H1 (cell line): ENCODE data around the gene KIF13A. TPM values are rescaled to one million over a fixed set of nuclear protein-coding genes. Genes with fewer than 3 reads are reported as not detected.

Source experiments
- CTCF ChIA-PET: fragments of 300-600 bp; sonication (Branson Sonifier 250); formaldehyde crosslinking; loops from one replicate; lab custom pipeline; 2021; ENCODE audit not compliant: partially characterized antibody; lab: Charles Lee
- POLR2A ChIA-PET: fragments of 300-600 bp; sonication (Branson Sonifier 250); formaldehyde crosslinking; loops from one replicate; lab custom pipeline; 2021; ENCODE audit warnings: inconsistent platforms; ENCODE audit not compliant: partially characterized antibody; lab: Charles Lee
- DNase-seq, 2 experiments: peaks; one replicate each; pipeline versions ENCODE4 v3.0.0 to v3.0.0-alpha.2; 2010 to 2022; ENCODE audit warnings: low spot score in 2 of 2, low read depth in 1 of 2, mixed read lengths in 1 of 2
- FAIRE-seq: peaks from 2 replicates; lab custom pipeline; 2011; peaks lifted over from hg19 to GRCh38; lab: Jason Lieb, UNC
- H2AFZ ChIP-seq: 2 replicates; pipeline ENCODE4 v1.8.1; 2012; ENCODE audit warnings: low read length, inconsistent platforms
- H2AK5ac ChIP-seq: 2 replicates; pipeline ENCODE4 v1.6.1; 2013; ENCODE audit warnings: low read depth, low read length
- H2BK120ac ChIP-seq: replicated peaks from 2 replicates; pipeline ENCODE3; 2013; ENCODE audit warnings: low read depth, low read length, inconsistent platforms
- H2BK12ac ChIP-seq: 2 replicates; pipeline ENCODE4 v1.6.1; 2013; ENCODE audit warnings: low read depth, low read length
- H2BK15ac ChIP-seq: 2 replicates; pipeline ENCODE4 v1.6.1; 2013; ENCODE audit warnings: low read length
- H2BK20ac ChIP-seq: 2 replicates; pipeline ENCODE4 v1.6.1; 2013; ENCODE audit warnings: low read length
- H2BK5ac ChIP-seq: 2 replicates; pipeline ENCODE4 v1.6.1; 2013; ENCODE audit warnings: low read depth, low read length
- H3K14ac ChIP-seq: 2 replicates; pipeline ENCODE4 v1.6.1; 2013; ENCODE audit warnings: inconsistent platforms; ENCODE audit not compliant: insufficient read length
- H3K18ac ChIP-seq: 2 replicates; pipeline ENCODE4 v1.6.1; 2013; ENCODE audit warnings: low read length; ENCODE audit errors: extremely low read depth
- H3K23ac ChIP-seq: 2 replicates; pipeline ENCODE4 v1.6.1; 2013; ENCODE audit warnings: inconsistent platforms; ENCODE audit not compliant: insufficient read length
- H3K23me2 ChIP-seq: 2 replicates; pipeline ENCODE4 v1.6.1; 2013; ENCODE audit warnings: low read depth, low read length
- H3K27ac ChIP-seq: 2 replicates; pipeline ENCODE4 v1.6.1; 2011; ENCODE audit warnings: low read depth, low read length, inconsistent platforms
- H3K27me3 ChIP-seq, 4 experiments: replicated peaks in 1 of 4; 1 replicate in 1 of 4; 2 replicates in 3 of 4; pipeline versions ENCODE4 v1.6.1 to v1.8.1; 2011 to 2013; ENCODE audit warnings: low read length in 3 of 4, mild to moderate bottlenecking in 3 of 4, inconsistent platforms in 2 of 4, mixed read lengths in 2 of 4, moderate library complexity in 1 of 4; ENCODE audit not compliant: control insufficient read depth in 3 of 4, insufficient read depth in 3 of 4; ENCODE audit errors: extremely low read depth in 1 of 4
- H3K36me3 ChIP-seq, 4 experiments: 2 replicates each; pipeline versions ENCODE4 v1.6.1 to v1.8.1; 2011 to 2013; ENCODE audit warnings: mild to moderate bottlenecking in 4 of 4, low read length in 3 of 4, moderate library complexity in 2 of 4, control low read depth in 1 of 4, inconsistent platforms in 1 of 4; ENCODE audit not compliant: insufficient read depth in 4 of 4, control insufficient read depth in 2 of 4
- H3K4ac ChIP-seq: replicated peaks from 2 replicates; pipeline ENCODE3; 2013; ENCODE audit warnings: low read length, low read depth, mixed read lengths, inconsistent platforms; ENCODE audit not compliant: insufficient read length
- H3K4me1 ChIP-seq, 4 experiments: replicated peaks in 1 of 4; 1 replicate in 1 of 4; 2 replicates in 3 of 4; pipeline versions ENCODE4 v1.6.1 to v1.8.1; 2011 to 2013; ENCODE audit warnings: low read length in 3 of 4, inconsistent platforms in 2 of 4, mixed read lengths in 1 of 4; ENCODE audit not compliant: insufficient read depth in 4 of 4, control insufficient read depth in 3 of 4
- H3K4me2 ChIP-seq, 2 experiments: 2 replicates each; pipeline versions ENCODE4 v1.6.1 to v1.8.1; 2011 to 2013; ENCODE audit warnings: low read depth in 2 of 2, low read length in 2 of 2, control low read depth in 1 of 2, inconsistent platforms in 1 of 2, mild to moderate bottlenecking in 1 of 2; ENCODE audit not compliant: insufficient read depth in 1 of 2
- H3K4me3 ChIP-seq, 4 experiments: fragments of 200-600, 300-600 bp in 1 of 4; sonication (generic), shearing (Covaris generic), sonication (Bioruptor Twin) in 1 of 4; 2 replicates each; pipeline versions ENCODE4 v1.5.1 to v1.8.1; 2011 to 2016; ENCODE audit warnings: low read length in 4 of 4, low read depth in 3 of 4, control low read depth in 2 of 4, inconsistent platforms in 2 of 4, mild to moderate bottlenecking in 2 of 4, mixed read lengths in 1 of 4, moderate library complexity in 1 of 4; ENCODE audit not compliant: insufficient read depth in 2 of 4; ENCODE audit errors: extremely low read depth in 1 of 4
- H3K56ac ChIP-seq: replicated peaks from 2 replicates; pipeline ENCODE3; 2013; ENCODE audit warnings: low read depth, mild to moderate bottlenecking, mixed read lengths, low read length, inconsistent platforms; ENCODE audit not compliant: insufficient read length
- H3K79me1 ChIP-seq: 2 replicates; pipeline ENCODE4 v1.6.1; 2013; ENCODE audit warnings: low read depth, low read length, control low read depth
- H3K79me2 ChIP-seq, 2 experiments: 2 replicates each; pipeline versions ENCODE4 v1.6.1 to v1.8.1; 2012 to 2013; ENCODE audit warnings: low read length in 2 of 2, mild to moderate bottlenecking in 2 of 2, inconsistent platforms in 1 of 2; ENCODE audit not compliant: insufficient read depth in 2 of 2, control insufficient read depth in 1 of 2
- H3K9ac ChIP-seq, 4 experiments: replicated peaks in 1 of 4; 1 replicate in 1 of 4; 2 replicates in 3 of 4; pipeline versions ENCODE4 v1.6.1 to v1.8.1; 2011 to 2013; ENCODE audit warnings: low read depth in 3 of 4, low read length in 3 of 4, control low read depth in 2 of 4, mild to moderate bottlenecking in 2 of 4, moderate library complexity in 2 of 4, inconsistent platforms in 1 of 4; ENCODE audit errors: extremely low read depth in 1 of 4
- H3K9me3 ChIP-seq, 2 experiments: 2 replicates each; pipeline versions ENCODE4 v1.6.1 to v1.8.1; 2012 to 2013; ENCODE audit warnings: mild to moderate bottlenecking in 2 of 2, moderate library complexity in 2 of 2, control low read depth in 1 of 2, inconsistent platforms in 1 of 2, low read depth in 1 of 2, low read length in 1 of 2, mixed read lengths in 1 of 2; ENCODE audit not compliant: insufficient read depth in 2 of 2
- H4K20me1 ChIP-seq, 2 experiments: replicated peaks in 1 of 2; 2 replicates each; pipeline versions ENCODE3 to v1.8.1; 2011 to 2013; ENCODE audit warnings: inconsistent platforms in 2 of 2, low read length in 2 of 2, mild to moderate bottlenecking in 1 of 2; ENCODE audit not compliant: insufficient read depth in 2 of 2, control insufficient read depth in 1 of 2
- H4K5ac ChIP-seq: 2 replicates; pipeline ENCODE4 v1.6.1; 2013; ENCODE audit warnings: low read length, low read depth, mixed read lengths, inconsistent platforms; ENCODE audit not compliant: insufficient read length
- H4K8ac ChIP-seq: 2 replicates; pipeline ENCODE4 v1.8.0; 2013; ENCODE audit warnings: mild to moderate bottlenecking, moderate library complexity, low read length, inconsistent platforms; ENCODE audit not compliant: insufficient read depth; ENCODE audit errors: extremely low read depth
- H4K91ac ChIP-seq: replicated peaks from 2 replicates; pipeline ENCODE3; 2013; ENCODE audit warnings: low read length, mixed read lengths, inconsistent platforms; ENCODE audit not compliant: insufficient read length
- CEBPB ChIP-seq: IDR thresholded peaks from 2 replicates; pipeline ENCODE4 v1.6.1; 2012; ENCODE audit warnings: low read depth, low read length
- CTBP2 ChIP-seq: IDR thresholded peaks from 2 replicates; pipeline ENCODE4 v1.7.0; 2011; ENCODE audit warnings: borderline replicate concordance, mild to moderate bottlenecking, moderate library complexity, mixed read lengths, low read length; ENCODE audit not compliant: insufficient read depth, insufficient read length
- EP300 ChIP-seq, 2 experiments: IDR thresholded peaks; 1 replicate in 1 of 2; 2 replicates in 1 of 2; pipeline ENCODE4 v1.6.1; 2011 to 2012; ENCODE audit warnings: low read depth in 2 of 2, low read length in 2 of 2, mild to moderate bottlenecking in 2 of 2, borderline replicate concordance in 1 of 2, inconsistent platforms in 1 of 2, moderate library complexity in 1 of 2
- EZH2 ChIP-seq: fragments of 200-600 bp; sonication (generic); IDR thresholded peaks from 2 replicates; pipeline ENCODE4 v1.7.1; 2012; ENCODE audit warnings: low read depth, mild to moderate bottlenecking, moderate library complexity, low read length, inconsistent platforms; ENCODE audit not compliant: severe bottlenecking
- JUND ChIP-seq: IDR thresholded peaks from 2 replicates; pipeline ENCODE4 v1.6.1; 2011; ENCODE audit warnings: mild to moderate bottlenecking, improper control_type of control experiment, low read length
- PHF8 ChIP-seq: fragments of 200-600 bp; sonication (generic); conservative IDR thresholded peaks from 2 replicates; pipeline ENCODE4 v1.7.1; 2012; ENCODE audit warnings: low read depth, mild to moderate bottlenecking, inconsistent platforms, low read length, moderate library complexity
- RFX5 ChIP-seq: IDR thresholded peaks from 2 replicates; pipeline ENCODE4 v1.6.1; 2011; ENCODE audit warnings: low read depth, low read length, improper control_type of control experiment, borderline replicate concordance
- SIN3A ChIP-seq, 2 experiments: IDR thresholded peaks in 1 of 2; conservative IDR thresholded peaks in 1 of 2; 2 replicates each; pipeline ENCODE4 v1.6.1; 2011 to 2012; ENCODE audit warnings: low read length in 2 of 2, improper control_type of control experiment in 1 of 2, low read depth in 1 of 2, mild to moderate bottlenecking in 1 of 2
- SIX5 ChIP-seq: IDR thresholded peaks from 2 replicates; pipeline ENCODE4 v1.6.1; 2011; ENCODE audit warnings: mild to moderate bottlenecking, low read depth, low read length
- TAF1 ChIP-seq: IDR thresholded peaks from 2 replicates; pipeline ENCODE4 v1.6.1; 2011; ENCODE audit warnings: mild to moderate bottlenecking, low read depth, low read length
- TAF7 ChIP-seq: optimal IDR thresholded peaks from 2 replicates; pipeline ENCODE3; 2011; ENCODE audit warnings: low read depth, mild to moderate bottlenecking, inconsistent platforms, low read length, moderate library complexity, borderline replicate concordance
- WGBS, 2 experiments: shearing (Covaris generic) in 1 of 2; methylation state at CpG; one replicate each; pipeline versions ENCODE4 v1.1.6 to v1.1.7; 2013 to 2015; ENCODE audit warnings: low lambda C conversion rate in 2 of 2, mixed read lengths in 2 of 2, inconsistent platforms in 1 of 2, low coverage in 1 of 2, missing lambda C conversion rate in 1 of 2; ENCODE audit not compliant: insufficient replicate concordance in 2 of 2, insufficient coverage in 1 of 2, insufficient read length in 1 of 2; ENCODE audit errors: extremely low coverage in 1 of 2, missing lambda C conversion rate in 1 of 2; 5-methylcytosine and 5-hydroxymethylcytosine counted together
- polyA plus RNA-seq, 7 experiments: library from polyadenylated mRNA; depleted of rRNA in 3 of 7; stranded (reverse) in 5 of 7; unstranded in 2 of 7; fragments of >200 nt in 5 of 7; fragments of 200-250 nt in 2 of 7; gene quantifications; 1 replicate in 5 of 7; 2 replicates in 1 of 7; 4 replicates in 1 of 7; pipeline versions ENCODE4 v1.2.1 to v1.2.3, GENCODE V29; 2011 to 2013; ENCODE audit warnings: missing spikeins in 2 of 7, mixed read lengths in 2 of 7
- total RNA-seq: library from RNA; stranded (reverse); fragmentation: NEBNext Ultra II Directional; extraction: Animal tissue kit (Norgen Biotek cat#: 25700); gene quantifications from 2 replicates; pipeline ENCODE4 v1.2.1, GENCODE V29; 2021

The KIF13A gene
- total and polyA plus RNA-seq, 2 of the 8 experiments (the other 6 are each of a cell fraction or from before 2014, with no cell fraction given): 14.7 to 40.8 TPM

DNA sequence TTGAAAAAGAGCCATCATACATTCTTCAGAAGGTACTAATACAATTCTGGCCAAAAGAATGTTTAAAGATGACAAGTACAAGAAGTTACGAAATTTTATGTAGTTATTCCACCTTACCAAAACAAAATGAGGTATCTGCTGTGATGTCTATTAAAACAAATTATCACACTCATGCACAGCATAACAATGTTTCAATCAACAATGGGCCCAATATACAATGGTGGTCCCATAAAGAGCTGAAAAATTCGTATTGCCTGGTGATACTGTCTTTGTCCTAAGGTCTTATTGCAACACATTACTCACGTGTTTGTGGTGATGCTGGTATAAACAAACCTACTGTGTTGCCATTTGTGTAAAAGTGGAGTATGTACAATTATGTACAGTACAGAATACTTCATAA is 277.1 kb downstream of the KIF13A start:
- POLR2A ChIA-PET: no interaction called here
- no peak overlapping the region for H2BK20ac ChIP-seq

More for the DNA sequence above, 277.1 kb downstream of the KIF13A start:
- DNase-seq (no peak), FAIRE-seq (no peak)
- Histone ChIP-seq H2BK15ac (no peak overlapping the region), H4K8ac (no peak overlapping the region), H3K4me2 (no peak overlapping the region), H2BK5ac (no peak overlapping the region), H3K56ac (no peak overlapping the region), H2AFZ (no peak overlapping the region), H4K20me1 (no peaks in the 10 kb centered on the region), H3K9ac (no peak overlapping the region), H4K91ac (no peak overlapping the region), H2BK120ac (no peak overlapping the region), H3K4me1 (peaks cover 0 to 3% (median 2%) of the 10 kb centered on the region in 4 experiments; a peak in 3 of 7 replicates), H3K27ac (no peak overlapping the region), H2AK5ac (no peak overlapping the region), H3K4ac (no peak overlapping the region), H3K79me1 (no peaks in the 10 kb centered on the region), H3K23me2 (no peaks in the 10 kb centered on the region), H3K27me3 (no peaks in the 10 kb centered on the region), H3K9me3 (no peaks in the 10 kb centered on the region), H3K23ac (no peak overlapping the region), H4K5ac (no peak overlapping the region), H3K36me3 (no peaks in the 10 kb centered on the region), H3K18ac (no peak overlapping the region), H3K4me3 (no peak overlapping the region), H3K79me2 (peaks cover 0 to 7% of the 10 kb centered on the region in 2 experiments; a peak in 2 of 4 replicates), H2BK12ac (no peak overlapping the region), H3K14ac (no peak overlapping the region)
- CTCF ChIA-PET: interaction anchor here (2.5 kb wide), 1 partner anchor 11 kb away, joined by 9 read pairs; no protein-coding TSS in a partner anchor
- WGBS, 2 experiments: 85% methylated on average over 3 of the region's 3 CpGs; no CpG with 5 or more reads in 1 of the 2 experiments
- TF ChIP-seq PHF8 (no peak), TAF7 (no peak), CEBPB (no peak), SIX5 (no peak), EP300 (IDR thresholded peaks at IDR 0.05; ENCODE audit: borderline replicate concordance in 1 of 2, low read depth in 2 of 2, low read length in 2 of 2) (no peak), EZH2 (no peak), RFX5 (no peak), TAF1 (no peak), SIN3A (conservative IDR thresholded peaks at IDR 0.05 in 1 of 2, IDR thresholded peaks at IDR 0.05 in 1 of 2; ENCODE audit: low read depth in 1 of 2, low read length in 2 of 2) (no peak), CTBP2 (no peak), JUND (no peak)
